ENCODE measurements around the gene TBC1D9.

TBC1D9 gene

DNA sequence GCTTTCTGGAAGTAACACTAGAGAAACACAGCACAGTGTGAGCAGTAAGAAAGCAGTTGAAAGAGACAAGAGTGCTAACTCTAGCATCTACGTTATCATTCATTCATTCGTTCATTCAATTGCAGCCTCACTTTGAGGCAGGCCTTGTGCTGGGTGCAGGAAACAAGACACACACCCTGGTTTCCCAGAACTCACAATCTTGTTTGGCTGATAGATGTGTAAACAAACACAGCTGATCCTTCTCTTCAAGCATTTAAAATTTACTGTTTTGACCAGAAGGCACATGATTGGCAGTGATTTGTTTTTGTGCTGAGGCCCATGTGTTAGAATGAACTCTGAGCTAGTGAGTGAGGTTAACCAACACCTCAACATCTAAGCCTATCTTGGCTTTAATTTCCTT, 20.4 kb upstream of the TBC1D9 start:
- TF ChIP-seq, protein P1, sequence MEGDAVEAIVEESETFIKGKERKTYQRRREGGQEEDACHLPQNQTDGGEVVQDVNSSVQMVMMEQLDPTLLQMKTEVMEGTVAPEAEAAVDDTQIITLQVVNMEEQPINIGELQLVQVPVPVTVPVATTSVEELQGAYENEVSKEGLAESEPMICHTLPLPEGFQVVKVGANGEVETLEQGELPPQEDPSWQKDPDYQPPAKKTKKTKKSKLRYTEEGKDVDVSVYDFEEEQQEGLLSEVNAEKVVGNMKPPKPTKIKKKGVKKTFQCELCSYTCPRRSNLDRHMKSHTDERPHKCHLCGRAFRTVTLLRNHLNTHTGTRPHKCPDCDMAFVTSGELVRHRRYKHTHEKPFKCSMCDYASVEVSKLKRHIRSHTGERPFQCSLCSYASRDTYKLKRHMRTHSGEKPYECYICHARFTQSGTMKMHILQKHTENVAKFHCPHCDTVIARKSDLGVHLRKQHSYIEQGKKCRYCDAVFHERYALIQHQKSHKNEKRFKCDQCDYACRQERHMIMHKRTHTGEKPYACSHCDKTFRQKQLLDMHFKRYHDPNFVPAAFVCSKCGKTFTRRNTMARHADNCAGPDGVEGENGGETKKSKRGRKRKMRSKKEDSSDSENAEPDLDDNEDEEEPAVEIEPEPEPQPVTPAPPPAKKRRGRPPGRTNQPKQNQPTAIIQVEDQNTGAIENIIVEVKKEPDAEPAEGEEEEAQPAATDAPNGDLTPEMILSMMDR (conservative IDR thresholded peaks at IDR 0.05; ENCODE audit: low read depth) = no peak
- ChIA-PET POLR2A (ENCODE audit: low non-redundant PET) (no interaction called here), CTCF (no interaction called here)
- DNase-seq (ENCODE audit: low spot score) = no peak
- no peak overlapping the region for H3K27ac ChIP-seq

DNA sequence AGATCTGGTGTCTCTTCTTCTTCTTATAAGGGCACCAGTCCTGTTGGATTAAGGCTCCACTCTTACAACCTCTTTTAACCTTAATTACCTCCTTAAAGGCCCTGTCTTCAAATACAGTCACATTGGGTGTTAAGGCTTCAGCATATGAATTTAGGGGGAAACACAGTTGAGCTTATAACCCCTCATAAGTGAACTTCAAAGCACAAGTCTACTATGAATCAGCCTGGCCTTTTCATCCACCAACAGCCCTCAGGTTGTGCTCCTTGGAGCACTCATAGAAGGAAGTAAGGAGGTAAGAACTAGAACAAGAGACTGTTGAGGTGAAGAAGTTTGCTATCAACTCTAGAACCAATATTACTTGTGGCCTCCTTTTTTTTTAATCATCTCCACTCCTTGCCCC, 18.8 kb upstream of the TBC1D9 start:
- POLR2A ChIA-PET (ENCODE audit: low non-redundant PET) = no interaction called here
- TF ChIP-seq, protein P1 (conservative IDR thresholded peaks at IDR 0.05; ENCODE audit: low read depth) = no peak
- CTCF ChIA-PET = no interaction called here
- DNase-seq (ENCODE audit: low spot score) = no peak
- no peak overlapping the region for H3K27ac ChIP-seq

DNA sequence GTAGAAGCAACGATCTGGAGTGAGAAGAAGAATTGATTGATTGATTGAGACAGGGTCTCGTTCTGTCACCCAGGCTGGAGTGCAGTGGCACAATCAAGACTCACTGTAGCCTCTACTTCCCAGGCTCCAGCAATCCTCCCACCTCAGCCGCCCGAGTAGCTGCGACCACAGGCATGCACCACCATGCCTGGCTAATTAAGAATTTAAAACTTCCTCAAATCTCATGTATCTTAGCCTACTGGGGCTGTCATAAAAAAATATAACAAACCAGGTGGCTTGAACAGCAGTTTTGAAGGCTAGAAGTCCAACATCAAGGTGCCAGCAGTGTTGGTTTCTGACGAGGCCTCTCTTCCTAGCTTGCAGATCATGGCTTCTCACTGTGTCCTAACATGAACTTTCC, 18.3 kb upstream of the TBC1D9 start:
- ChIA-PET POLR2A (ENCODE audit: low non-redundant PET) (no interaction called here), CTCF (no interaction called here)
- DNase-seq (ENCODE audit: low spot score) = no peak
- TF ChIP-seq, protein P1 (conservative IDR thresholded peaks at IDR 0.05; ENCODE audit: low read depth) = no peak
- H3K27ac ChIP-seq = no peak overlapping the region

DNA sequence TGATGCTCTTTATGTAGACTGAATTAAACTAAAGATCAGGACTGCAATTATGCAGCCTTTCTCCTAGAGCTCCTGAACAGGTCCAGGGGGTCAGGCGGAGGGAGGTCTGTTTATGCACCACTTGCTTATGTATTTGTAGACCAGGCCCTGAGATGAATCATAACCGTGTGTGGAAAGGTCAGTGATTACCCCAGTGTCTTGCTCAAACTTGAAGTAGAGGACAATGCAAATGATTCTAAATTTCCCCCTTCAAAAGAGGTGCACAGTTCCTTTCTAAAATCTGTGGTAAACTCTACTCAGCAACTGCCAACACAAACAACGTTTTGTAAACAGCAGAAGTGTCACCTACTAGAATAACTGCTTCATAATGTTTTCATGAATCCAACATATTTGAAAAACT, 13.0 kb upstream of the TBC1D9 start:
- DNase-seq (ENCODE audit: low spot score) = no peak
- POLR2A ChIA-PET (ENCODE audit: low non-redundant PET) = no interaction called here
- no peak overlapping the region for H3K27ac ChIP-seq
- CTCF ChIA-PET = no interaction called here
- TF ChIP-seq, protein P1 (conservative IDR thresholded peaks at IDR 0.05; ENCODE audit: low read depth) = no peak

DNA sequence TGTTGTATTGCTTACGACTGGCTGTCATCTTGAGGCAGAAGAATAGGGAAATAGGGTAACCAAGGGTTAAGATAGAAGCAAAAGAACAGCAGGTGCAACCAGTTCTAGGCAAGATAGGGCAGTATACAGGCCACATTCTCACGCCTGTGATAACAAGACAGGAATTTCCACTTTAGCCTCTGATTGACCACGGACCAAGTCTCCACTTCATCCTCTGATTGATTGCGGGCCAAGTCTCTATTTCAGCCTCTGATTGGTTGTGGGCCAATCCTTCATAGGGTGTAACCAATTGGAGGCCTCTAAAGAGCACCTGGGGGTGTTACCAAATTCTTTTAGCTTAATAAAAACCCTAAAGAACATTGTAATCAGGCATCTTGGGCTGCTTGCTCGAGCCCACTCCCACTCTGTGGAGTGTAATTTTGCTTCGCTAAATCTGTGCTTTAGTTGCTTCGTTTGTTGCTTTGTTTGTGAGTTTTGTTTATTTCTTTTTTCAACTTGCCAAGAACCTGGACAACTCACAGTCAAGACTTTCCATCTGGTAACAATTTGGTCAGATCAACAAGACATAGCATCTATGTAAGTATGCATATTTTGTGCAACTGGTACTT, 8.7 kb upstream of the TBC1D9 start:
- DNase-seq (ENCODE audit: low spot score) = no peak
- H3K27ac ChIP-seq = no peak overlapping the region
- CTCF ChIA-PET = interaction anchor here (0.6 kb wide), 1 partner anchor 1497 kb away, joined by 6 read pairs; no protein-coding TSS in a partner anchor
- TF ChIP-seq, protein P1 (conservative IDR thresholded peaks at IDR 0.05; ENCODE audit: low read depth) = no peak
- POLR2A ChIA-PET (ENCODE audit: low non-redundant PET) = no interaction called here

DNA sequence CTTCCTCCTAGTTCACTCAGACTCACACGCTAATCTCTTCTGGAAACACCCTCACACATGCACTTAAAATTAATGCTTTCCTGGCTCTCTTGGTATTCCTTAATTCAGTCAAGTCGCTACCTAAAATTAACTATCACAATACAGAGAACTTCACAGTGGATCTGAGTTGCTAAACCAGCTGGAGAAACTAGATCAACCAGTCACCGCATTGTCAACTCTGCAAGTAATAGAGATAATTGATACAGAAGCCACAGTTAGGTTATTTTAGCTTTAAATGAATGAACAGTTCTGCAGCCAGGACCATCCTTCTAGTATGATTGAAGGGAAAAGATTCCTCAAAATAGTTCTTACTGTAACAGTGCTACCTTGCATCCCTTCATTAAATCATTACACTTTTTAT, 6.0 kb upstream of the TBC1D9 start:
- no peak for DNase-seq (ENCODE audit: low spot score)
- CTCF ChIA-PET = no interaction called here
- POLR2A ChIA-PET (ENCODE audit: low non-redundant PET) = no interaction called here
- TF ChIP-seq, protein P1 (conservative IDR thresholded peaks at IDR 0.05; ENCODE audit: low read depth) = no peak
- H3K27ac ChIP-seq = no peak overlapping the region
